GM12892 (cell line): ENCODE data around the gene SENP5.

Source experiments
- POLR2A ChIP-seq: IDR thresholded peaks from 2 replicates; pipeline ENCODE4 v1.6.1; 2011; ENCODE audit warnings: low read depth, low read length, control low read depth
- POLR2AphosphoS5 ChIP-seq: IDR thresholded peaks from 2 replicates; pipeline ENCODE4 v1.6.1; 2011; ENCODE audit warnings: low read depth, low read length, control low read depth
- TAF1 ChIP-seq: IDR thresholded peaks from 2 replicates; pipeline ENCODE4 v1.6.1; 2011; ENCODE audit warnings: low read depth, mild to moderate bottlenecking, control low read depth, low read length, borderline replicate concordance

DNA sequence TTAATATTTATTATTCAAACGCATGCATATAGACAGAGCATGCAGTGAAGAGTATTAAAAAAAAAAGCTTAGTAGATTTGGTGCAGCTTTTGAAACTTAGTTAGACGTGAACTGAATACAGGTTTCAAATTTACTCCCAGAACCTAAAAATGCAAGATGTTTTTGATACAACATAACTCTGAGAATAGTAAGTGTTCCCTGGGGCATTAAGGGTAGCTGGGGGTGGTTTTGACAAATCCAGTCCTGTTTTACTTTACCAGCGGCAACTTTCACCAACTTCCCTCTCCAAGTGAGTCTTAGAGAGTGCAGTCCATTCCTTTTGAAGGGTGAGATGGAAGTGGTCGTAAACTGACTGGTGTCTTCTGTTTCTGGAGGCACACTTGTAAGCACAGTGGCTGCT is 63.4 kb downstream of the SENP5 start:
- TF ChIP-seq POLR2AphosphoS5 (no peak), POLR2A (no peak), TAF1 (no peak)
